Left ventricle myocardium superior (tissue), 1 donor: ENCODE results near the gene IGDCC3. TPM values are rescaled to one million over a fixed set of nuclear protein-coding genes. Genes with fewer than 3 reads are reported as not detected.

Source experiments
- ATAC-seq: fragments of 200-7000 bp; cut with Tn5 transposase; one replicate; pipeline ENCODE4 v1.9.1; 2020; ENCODE audit warnings: mild to moderate bottlenecking, moderate library complexity
- DNase-seq: peaks from one replicate; pipeline ENCODE4 v3.0.0-alpha.2; 2020
- intact Hi-C: fragments of 100-400 bp; cut with micrococcal nuclease; formaldehyde crosslinking; loops from one replicate; pipeline ENCODE4 v1.11.0; 2022
- total RNA-seq: library from RNA; stranded (reverse); fragmentation: NEBNext Ultra II Directional; extraction: Animal tissue kit (Norgen Biotek cat#: 25700); gene quantifications from one replicate; pipeline ENCODE4 v1.2.1, GENCODE V29; 2021
- donor health status: DM: no; HTN: yes; CAD: no; lungs with severe emphysema.

Gene IGDCC3
- total RNA-seq, 1 donor from 2014 or later = 0.10 TPM

- intact Hi-C loops = no loop called here
- DNase-seq = no peak
- ATAC-seq = no peak
Measured at GRCh38 chr15:65334586-65335231, 43.1 kb downstream of the IGDCC3 start.

- intact Hi-C loops = no loop called here
- no peak for DNase-seq
Measured at GRCh38 chr15:65333856-65334255, 43.9 kb downstream of the IGDCC3 start.

GRCh38 chr15:65333148-65333820 lies 44.5 kb downstream of the IGDCC3 start:
- intact Hi-C loops = no loop called here
- DNase-seq (no peak), ATAC-seq (no peak)

More at GRCh38 chr15:65333856-65334255, 43.9 kb downstream of the IGDCC3 start:
- ATAC-seq = no peak

GRCh38 chr15:65332391-65333147 lies 45.2 kb downstream of the IGDCC3 start:
- ATAC-seq = no peak
- no peak for DNase-seq
- intact Hi-C loops = no loop called here

GRCh38 chr15:65331811-65332210 lies 46.0 kb downstream of the IGDCC3 start:
- no peak for ATAC-seq
- DNase-seq = no peak
- intact Hi-C loops = no loop called here

- intact Hi-C loops = no loop called here
- DNase-seq = no peak
- ATAC-seq = no peak
Measured at GRCh38 chr15:65330934-65331645, 46.7 kb downstream of the IGDCC3 start.

GRCh38 chr15:65329984-65330735 lies 47.6 kb downstream of the IGDCC3 start:
- ATAC-seq (no peak), DNase-seq (no peak)
- intact Hi-C loops = no loop called here

GRCh38 chr15:65329288-65329983 lies 48.4 kb downstream of the IGDCC3 start:
- DNase-seq = no peak
- intact Hi-C loops = no loop called here
- no peak for ATAC-seq

- ATAC-seq = no peak
- no peak for DNase-seq
- intact Hi-C loops = no loop called here
Measured at GRCh38 chr15:65328506-65329287, 49.1 kb downstream of the IGDCC3 start.

- DNase-seq (no peak), ATAC-seq (no peak)
- intact Hi-C loops = no loop called here
Measured at GRCh38 chr15:65327651-65328393, 50.0 kb downstream of the IGDCC3 start.

GRCh38 chr15:65326818-65327217 lies 51.0 kb downstream of the IGDCC3 start:
- intact Hi-C loops = no loop called here

GRCh38 chr15:65326117-65326526 lies 51.7 kb downstream of the IGDCC3 start:
- ATAC-seq = peak; percentile 36
- intact Hi-C loops = no loop called here
- DNase-seq = peak; percentile 61

More at GRCh38 chr15:65326818-65327217, 51.0 kb downstream of the IGDCC3 start:
- DNase-seq (no peak), ATAC-seq (no peak)

- ATAC-seq (peak; percentile 93), DNase-seq (peak; percentile 86)
- intact Hi-C loops = loop anchor here (5.0 kb wide), 1 partner anchor 64 kb away; no protein-coding TSS in a partner anchor
Measured at GRCh38 chr15:65323071-65323511, 54.7 kb downstream of the IGDCC3 start.

- ATAC-seq = peak; percentile 87
- intact Hi-C loops = no loop called here
- DNase-seq = peak; percentile 81
Measured at GRCh38 chr15:65318870-65319356, 58.9 kb downstream of the IGDCC3 start.

GRCh38 chr15:65312400-65312916 lies 65.3 kb downstream of the IGDCC3 start:
- DNase-seq (peak; percentile 73), ATAC-seq (peak; percentile 78)
- intact Hi-C loops = no loop called here

GRCh38 chr15:65311760-65312159 lies 66.0 kb downstream of the IGDCC3 start:
- DNase-seq (no peak), ATAC-seq (no peak)
- intact Hi-C loops = no loop called here
